IPS DF 6.9 (cell line): ENCODE measurements around the gene FNBP1L.
"Not testable (repeated sequence)": the region's sequence is repeated elsewhere in the genome, so short reads cannot be mapped to it uniquely, and the experiment has no call there.

Experiments
- DNase-seq: peaks from one replicate; pipeline ENCODE4 v3.0.0-alpha.2; 2013; ENCODE audit warnings: low read depth, low spot score
- H3K27ac ChIP-seq: one replicate; pipeline ENCODE4 v1.5.1; 2013; ENCODE audit warnings: low read length, control low read depth
- H3K27me3 ChIP-seq: 2 replicates; pipeline ENCODE4 v1.6.1; 2013; ENCODE audit warnings: mild to moderate bottlenecking, low read length; ENCODE audit not compliant: control insufficient read depth, insufficient read depth
- H3K36me3 ChIP-seq: 2 replicates; pipeline ENCODE4 v1.6.1; 2013; ENCODE audit warnings: low read length; ENCODE audit not compliant: control insufficient read depth, insufficient read depth
- H3K4me1 ChIP-seq: 2 replicates; pipeline ENCODE4 v1.6.1; 2013; ENCODE audit warnings: low read length; ENCODE audit not compliant: control insufficient read depth, insufficient read depth
- H3K4me3 ChIP-seq: 2 replicates; pipeline ENCODE4 v1.5.1; 2013; ENCODE audit warnings: mild to moderate bottlenecking, low read length
- H3K9me3 ChIP-seq: 2 replicates; pipeline ENCODE4 v1.6.1; 2013; ENCODE audit warnings: low read length, inconsistent platforms; ENCODE audit not compliant: control insufficient read depth, insufficient read depth
- WGBS: extraction: QIAGEN DNeasy Blood & Tissue Kit; methylation state at CpG from one replicate; pipeline ENCODE4 v1.1.7; 2013; ENCODE audit warnings: mixed read lengths, missing lambda C conversion rate; ENCODE audit not compliant: insufficient read length, insufficient coverage; 5-methylcytosine and 5-hydroxymethylcytosine counted together

The FNBP1L gene

GRCh38 chr1:93587354-93587753, 139.4 kb downstream of the FNBP1L start:
- H3K36me3 ChIP-seq = 0 out of 2 replicates have a peak, but pooled peaks cover 2% of the 10 kb centered on the region
- H3K27ac ChIP-seq = no peak overlapping the region
- no peaks in the 10 kb centered on the region for H3K27me3 ChIP-seq
- no peaks in the 10 kb centered on the region for H3K9me3 ChIP-seq
- no peaks in the 10 kb centered on the region; the same call in 1 of the 2 replicates for H3K4me1 ChIP-seq
- no peak for DNase-seq
- WGBS = no CpG with 5 or more reads among the region's 5 CpGs
- no peak overlapping the region for H3K4me3 ChIP-seq

GRCh38 chr1:93588206-93588605, 140.3 kb downstream of the FNBP1L start:
- H3K9me3 ChIP-seq = no peaks in the 10 kb centered on the region
- no peaks in the 10 kb centered on the region; the same call in 1 of the 2 replicates for H3K4me1 ChIP-seq
- WGBS = no CpG with 5 or more reads among the region's 6 CpGs
- no peaks in the 10 kb centered on the region for H3K36me3 ChIP-seq
- no peak for DNase-seq
- no peaks in the 10 kb centered on the region for H3K27me3 ChIP-seq
- H3K27ac ChIP-seq = no peak overlapping the region
- H3K4me3 ChIP-seq = no peak overlapping the region

GRCh38 chr1:93588955-93589354, 141.0 kb downstream of the FNBP1L start:
- no peak overlapping the region for H3K4me3 ChIP-seq
- no peaks in the 10 kb centered on the region for H3K9me3 ChIP-seq
- H3K4me1 ChIP-seq = no peaks in the 10 kb centered on the region; the same call in 1 of the 2 replicates
- DNase-seq = no peak
- H3K27me3 ChIP-seq = no peaks in the 10 kb centered on the region
- no CpG with 5 or more reads among the region's 20 CpGs for WGBS
- no peak overlapping the region for H3K27ac ChIP-seq
- no peaks in the 10 kb centered on the region for H3K36me3 ChIP-seq

DNA sequence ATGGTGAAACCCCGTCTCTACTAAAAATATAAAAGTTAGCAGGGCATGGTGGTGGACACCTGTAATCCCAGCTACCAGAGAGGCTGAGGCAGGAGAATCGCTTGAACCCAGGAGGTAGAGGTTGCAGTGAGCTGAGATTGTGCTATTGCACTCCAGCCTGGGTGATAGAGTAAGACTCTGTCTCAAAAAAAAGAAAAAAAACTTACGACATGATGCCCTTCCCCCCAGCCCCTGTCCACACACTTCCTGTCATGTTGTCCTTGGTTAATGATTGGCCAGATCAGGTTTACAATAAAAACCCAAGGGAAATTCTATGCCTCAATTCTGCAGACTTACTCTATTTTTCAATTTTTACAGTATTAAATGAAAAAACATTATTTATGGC, 143.4 kb downstream of the FNBP1L start:
- not testable (repeated sequence) for DNase-seq, H3K36me3 ChIP-seq, H3K9me3 ChIP-seq, H3K4me3 ChIP-seq, H3K4me1 ChIP-seq, H3K27ac ChIP-seq, H3K27me3 ChIP-seq
- no CpG with 5 or more reads among the region's 3 CpGs for WGBS

DNA sequence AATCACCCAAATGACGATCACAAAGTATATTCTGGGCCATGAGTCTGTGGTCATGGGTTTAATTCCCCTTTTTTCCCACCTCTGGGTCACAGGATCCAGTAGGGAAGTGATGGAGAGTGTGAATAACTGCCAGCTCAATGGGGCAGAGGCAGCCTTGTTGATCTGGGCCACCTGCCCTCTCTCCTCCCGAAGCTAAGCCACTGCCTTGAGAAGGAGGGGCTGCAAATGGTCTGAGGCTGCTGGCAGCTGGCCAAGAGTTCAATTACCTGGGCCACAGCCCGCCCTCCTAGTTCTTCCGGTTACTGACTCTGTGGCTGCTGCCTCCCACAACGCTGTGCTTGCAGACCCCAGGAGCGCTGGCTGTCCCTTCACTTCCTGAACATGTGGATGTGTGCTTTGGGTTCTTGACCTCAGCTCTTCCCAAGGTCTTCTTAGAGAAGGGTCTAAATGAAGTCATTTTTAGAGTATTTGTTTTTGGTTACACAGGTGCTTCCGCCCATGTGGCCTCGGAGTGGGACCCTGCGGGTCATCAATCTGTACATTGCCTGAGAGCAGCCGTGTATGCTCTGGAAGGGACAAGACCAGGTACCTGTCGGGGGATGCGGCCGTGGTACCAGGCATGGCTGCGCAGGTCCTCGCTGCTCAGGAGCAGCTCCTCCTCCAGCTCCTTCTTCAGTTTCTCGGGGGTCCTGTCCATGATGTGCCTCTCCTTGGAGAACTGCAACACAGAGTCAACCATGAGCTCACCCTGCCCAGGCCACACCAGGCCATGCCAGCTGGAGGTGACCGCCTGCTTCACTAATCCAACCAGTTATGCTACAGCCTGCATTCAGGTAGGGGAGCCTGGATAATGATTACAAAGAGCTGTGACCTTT, 144.0 kb downstream of the FNBP1L start:
- WGBS = no CpG with 5 or more reads among the region's 17 CpGs
- DNase-seq = no peak
- no peak overlapping the region for H3K4me3 ChIP-seq
- H3K9me3 ChIP-seq = no peaks in the 10 kb centered on the region
- H3K36me3 ChIP-seq = no peaks in the 10 kb centered on the region
- H3K4me1 ChIP-seq = peaks cover 3% of the 10 kb centered on the region
- H3K27ac ChIP-seq = no peak overlapping the region
- H3K27me3 ChIP-seq = no peaks in the 10 kb centered on the region

GRCh38 chr1:93592551-93592949, 144.6 kb downstream of the FNBP1L start:
- Histone ChIP-seq H3K4me3 (no peak overlapping the region), H3K27me3 (no peaks in the 10 kb centered on the region), H3K9me3 (no peaks in the 10 kb centered on the region), H3K36me3 (no peaks in the 10 kb centered on the region), H3K4me1 (peaks cover 3% of the 10 kb centered on the region), H3K27ac (no peak overlapping the region)
- no peak for DNase-seq
- no CpG with 5 or more reads among the region's 6 CpGs for WGBS

GRCh38 chr1:93593854-93594602, 146.1 kb downstream of the FNBP1L start:
- Histone ChIP-seq H3K9me3 (no peaks in the 10 kb centered on the region), H3K4me3 (no peak overlapping the region), H3K27me3 (no peaks in the 10 kb centered on the region), H3K36me3 (no peaks in the 10 kb centered on the region), H3K4me1 (peaks cover 3% of the 10 kb centered on the region), H3K27ac (no peak overlapping the region)
- DNase-seq = no peak
- no CpG with 5 or more reads among the region's 13 CpGs for WGBS

- Histone ChIP-seq H3K27me3 (no peaks in the 10 kb centered on the region), H3K27ac (no peak overlapping the region), H3K36me3 (no peaks in the 10 kb centered on the region), H3K4me3 (no peak overlapping the region), H3K4me1 (peaks cover 3% of the 10 kb centered on the region), H3K9me3 (no peaks in the 10 kb centered on the region)
- DNase-seq = no peak
- WGBS = no CpG with 5 or more reads among the region's 1 CpG
Observed at GRCh38 chr1:93594603-93594880, 146.6 kb downstream of the FNBP1L start.

DNA sequence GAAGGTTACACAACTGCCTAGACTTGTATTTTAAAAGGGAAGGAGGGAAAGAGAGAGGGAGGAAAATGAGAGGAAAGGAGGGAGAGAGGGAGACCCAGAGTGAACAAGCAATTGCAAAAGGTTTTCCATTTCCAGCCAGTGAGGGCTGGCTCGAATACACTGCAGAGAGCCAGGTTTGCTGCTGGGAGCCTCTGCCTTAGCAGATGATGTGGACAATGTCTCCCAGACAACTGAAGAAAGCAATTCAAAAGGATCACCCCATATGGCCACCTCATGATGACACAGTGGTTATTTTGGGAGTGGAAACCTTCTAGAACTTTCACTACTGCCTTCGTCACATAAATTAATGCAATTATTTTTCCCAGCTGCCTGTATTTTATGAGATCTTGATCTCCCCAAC, 147.3 kb downstream of the FNBP1L start:
- Histone ChIP-seq H3K36me3 (no peaks in the 10 kb centered on the region), H3K27me3 (no peaks in the 10 kb centered on the region), H3K4me3 (no peak overlapping the region), H3K9me3 (no peaks in the 10 kb centered on the region), H3K27ac (no peak overlapping the region), H3K4me1 (peaks cover 3% of the 10 kb centered on the region)
- DNase-seq = no peak
- no CpG with 5 or more reads among the region's 2 CpGs for WGBS

GRCh38 chr1:93595743-93596142, 147.8 kb downstream of the FNBP1L start:
- H3K4me1 ChIP-seq = peaks cover 3% of the 10 kb centered on the region
- H3K4me3 ChIP-seq = no peak overlapping the region
- no peaks in the 10 kb centered on the region for H3K36me3 ChIP-seq
- H3K27ac ChIP-seq = no peak overlapping the region
- no peaks in the 10 kb centered on the region for H3K27me3 ChIP-seq
- H3K9me3 ChIP-seq = no peaks in the 10 kb centered on the region
- no CpG with 5 or more reads among the region's 4 CpGs for WGBS
- DNase-seq = no peak
